H1 (cell line): ENCODE data around the gene ZNF773. TPM values are rescaled to one million over a fixed set of nuclear protein-coding genes. Genes with fewer than 3 reads are reported as not detected.
"Not testable (repeated sequence)": the region's sequence is repeated elsewhere in the genome, so short reads cannot be mapped to it uniquely, and the experiment has no call there.

Experiments used
- CTCF ChIA-PET: fragments of 300-600 bp; sonication (Branson Sonifier 250); formaldehyde crosslinking; loops from one replicate; lab custom pipeline; 2021; ENCODE audit not compliant: partially characterized antibody; lab: Charles Lee
- POLR2A ChIA-PET: fragments of 300-600 bp; sonication (Branson Sonifier 250); formaldehyde crosslinking; loops from one replicate; lab custom pipeline; 2021; ENCODE audit warnings: inconsistent platforms; ENCODE audit not compliant: partially characterized antibody; lab: Charles Lee
- DNase-seq, 2 experiments: peaks; one replicate each; pipeline versions ENCODE4 v3.0.0 to v3.0.0-alpha.2; 2010 to 2022; ENCODE audit warnings: low spot score in 2 of 2, low read depth in 1 of 2, mixed read lengths in 1 of 2
- FAIRE-seq: peaks from 2 replicates; lab custom pipeline; 2011; peaks lifted over from hg19 to GRCh38; lab: Jason Lieb, UNC
- H2AFZ ChIP-seq: 2 replicates; pipeline ENCODE4 v1.8.1; 2012; ENCODE audit warnings: low read length, inconsistent platforms
- H2AK5ac ChIP-seq: 2 replicates; pipeline ENCODE4 v1.6.1; 2013; ENCODE audit warnings: low read depth, low read length
- H2BK120ac ChIP-seq: replicated peaks from 2 replicates; pipeline ENCODE3; 2013; ENCODE audit warnings: low read depth, low read length, inconsistent platforms
- H2BK12ac ChIP-seq: 2 replicates; pipeline ENCODE4 v1.6.1; 2013; ENCODE audit warnings: low read depth, low read length
- H2BK15ac ChIP-seq: 2 replicates; pipeline ENCODE4 v1.6.1; 2013; ENCODE audit warnings: low read length
- H2BK20ac ChIP-seq: 2 replicates; pipeline ENCODE4 v1.6.1; 2013; ENCODE audit warnings: low read length
- H2BK5ac ChIP-seq: 2 replicates; pipeline ENCODE4 v1.6.1; 2013; ENCODE audit warnings: low read depth, low read length
- H3K14ac ChIP-seq: 2 replicates; pipeline ENCODE4 v1.6.1; 2013; ENCODE audit warnings: inconsistent platforms; ENCODE audit not compliant: insufficient read length
- H3K18ac ChIP-seq: 2 replicates; pipeline ENCODE4 v1.6.1; 2013; ENCODE audit warnings: low read length; ENCODE audit errors: extremely low read depth
- H3K23ac ChIP-seq: 2 replicates; pipeline ENCODE4 v1.6.1; 2013; ENCODE audit warnings: inconsistent platforms; ENCODE audit not compliant: insufficient read length
- H3K23me2 ChIP-seq: 2 replicates; pipeline ENCODE4 v1.6.1; 2013; ENCODE audit warnings: low read depth, low read length
- H3K27ac ChIP-seq: 2 replicates; pipeline ENCODE4 v1.6.1; 2011; ENCODE audit warnings: low read depth, low read length, inconsistent platforms
- H3K27me3 ChIP-seq, 4 experiments: replicated peaks in 1 of 4; 1 replicate in 1 of 4; 2 replicates in 3 of 4; pipeline versions ENCODE4 v1.6.1 to v1.8.1; 2011 to 2013; ENCODE audit warnings: low read length in 3 of 4, mild to moderate bottlenecking in 3 of 4, inconsistent platforms in 2 of 4, mixed read lengths in 2 of 4, moderate library complexity in 1 of 4; ENCODE audit not compliant: control insufficient read depth in 3 of 4, insufficient read depth in 3 of 4; ENCODE audit errors: extremely low read depth in 1 of 4
- H3K36me3 ChIP-seq, 4 experiments: 2 replicates each; pipeline versions ENCODE4 v1.6.1 to v1.8.1; 2011 to 2013; ENCODE audit warnings: mild to moderate bottlenecking in 4 of 4, low read length in 3 of 4, moderate library complexity in 2 of 4, control low read depth in 1 of 4, inconsistent platforms in 1 of 4; ENCODE audit not compliant: insufficient read depth in 4 of 4, control insufficient read depth in 2 of 4
- H3K4ac ChIP-seq: replicated peaks from 2 replicates; pipeline ENCODE3; 2013; ENCODE audit warnings: low read length, low read depth, mixed read lengths, inconsistent platforms; ENCODE audit not compliant: insufficient read length
- H3K4me1 ChIP-seq, 4 experiments: replicated peaks in 1 of 4; 1 replicate in 1 of 4; 2 replicates in 3 of 4; pipeline versions ENCODE4 v1.6.1 to v1.8.1; 2011 to 2013; ENCODE audit warnings: low read length in 3 of 4, inconsistent platforms in 2 of 4, mixed read lengths in 1 of 4; ENCODE audit not compliant: insufficient read depth in 4 of 4, control insufficient read depth in 3 of 4
- H3K4me2 ChIP-seq, 2 experiments: 2 replicates each; pipeline versions ENCODE4 v1.6.1 to v1.8.1; 2011 to 2013; ENCODE audit warnings: low read depth in 2 of 2, low read length in 2 of 2, control low read depth in 1 of 2, inconsistent platforms in 1 of 2, mild to moderate bottlenecking in 1 of 2; ENCODE audit not compliant: insufficient read depth in 1 of 2
- H3K4me3 ChIP-seq, 4 experiments: fragments of 200-600, 300-600 bp in 1 of 4; sonication (generic), shearing (Covaris generic), sonication (Bioruptor Twin) in 1 of 4; 2 replicates each; pipeline versions ENCODE4 v1.5.1 to v1.8.1; 2011 to 2016; ENCODE audit warnings: low read length in 4 of 4, low read depth in 3 of 4, control low read depth in 2 of 4, inconsistent platforms in 2 of 4, mild to moderate bottlenecking in 2 of 4, mixed read lengths in 1 of 4, moderate library complexity in 1 of 4; ENCODE audit not compliant: insufficient read depth in 2 of 4; ENCODE audit errors: extremely low read depth in 1 of 4
- H3K56ac ChIP-seq: replicated peaks from 2 replicates; pipeline ENCODE3; 2013; ENCODE audit warnings: low read depth, mild to moderate bottlenecking, mixed read lengths, low read length, inconsistent platforms; ENCODE audit not compliant: insufficient read length
- H3K79me1 ChIP-seq: 2 replicates; pipeline ENCODE4 v1.6.1; 2013; ENCODE audit warnings: low read depth, low read length, control low read depth
- H3K79me2 ChIP-seq, 2 experiments: 2 replicates each; pipeline versions ENCODE4 v1.6.1 to v1.8.1; 2012 to 2013; ENCODE audit warnings: low read length in 2 of 2, mild to moderate bottlenecking in 2 of 2, inconsistent platforms in 1 of 2; ENCODE audit not compliant: insufficient read depth in 2 of 2, control insufficient read depth in 1 of 2
- H3K9ac ChIP-seq, 4 experiments: replicated peaks in 1 of 4; 1 replicate in 1 of 4; 2 replicates in 3 of 4; pipeline versions ENCODE4 v1.6.1 to v1.8.1; 2011 to 2013; ENCODE audit warnings: low read depth in 3 of 4, low read length in 3 of 4, control low read depth in 2 of 4, mild to moderate bottlenecking in 2 of 4, moderate library complexity in 2 of 4, inconsistent platforms in 1 of 4; ENCODE audit errors: extremely low read depth in 1 of 4
- H3K9me3 ChIP-seq, 2 experiments: 2 replicates each; pipeline versions ENCODE4 v1.6.1 to v1.8.1; 2012 to 2013; ENCODE audit warnings: mild to moderate bottlenecking in 2 of 2, moderate library complexity in 2 of 2, control low read depth in 1 of 2, inconsistent platforms in 1 of 2, low read depth in 1 of 2, low read length in 1 of 2, mixed read lengths in 1 of 2; ENCODE audit not compliant: insufficient read depth in 2 of 2
- H4K20me1 ChIP-seq, 2 experiments: replicated peaks in 1 of 2; 2 replicates each; pipeline versions ENCODE3 to v1.8.1; 2011 to 2013; ENCODE audit warnings: inconsistent platforms in 2 of 2, low read length in 2 of 2, mild to moderate bottlenecking in 1 of 2; ENCODE audit not compliant: insufficient read depth in 2 of 2, control insufficient read depth in 1 of 2
- H4K5ac ChIP-seq: 2 replicates; pipeline ENCODE4 v1.6.1; 2013; ENCODE audit warnings: low read length, low read depth, mixed read lengths, inconsistent platforms; ENCODE audit not compliant: insufficient read length
- H4K8ac ChIP-seq: 2 replicates; pipeline ENCODE4 v1.8.0; 2013; ENCODE audit warnings: mild to moderate bottlenecking, moderate library complexity, low read length, inconsistent platforms; ENCODE audit not compliant: insufficient read depth; ENCODE audit errors: extremely low read depth
- H4K91ac ChIP-seq: replicated peaks from 2 replicates; pipeline ENCODE3; 2013; ENCODE audit warnings: low read length, mixed read lengths, inconsistent platforms; ENCODE audit not compliant: insufficient read length
- CHD2 ChIP-seq: IDR thresholded peaks from 2 replicates; pipeline ENCODE4 v1.6.1; 2012; ENCODE audit warnings: low read length, improper control_type of control experiment
- CREB1 ChIP-seq: IDR thresholded peaks from 2 replicates; pipeline ENCODE4 v1.6.1; 2012; ENCODE audit warnings: inconsistent platforms
- GABPA ChIP-seq: IDR thresholded peaks from 2 replicates; pipeline ENCODE4 v1.6.1; 2011; ENCODE audit warnings: mild to moderate bottlenecking, low read length, moderate library complexity, borderline replicate concordance; ENCODE audit not compliant: insufficient read depth
- KDM4A ChIP-seq: IDR thresholded peaks from one replicate; pipeline ENCODE4 v1.7.1; 2012; ENCODE audit warnings: low read depth, mild to moderate bottlenecking, moderate library complexity, low read length, inconsistent platforms; ENCODE audit not compliant: severe bottlenecking
- PHF8 ChIP-seq: fragments of 200-600 bp; sonication (generic); conservative IDR thresholded peaks from 2 replicates; pipeline ENCODE4 v1.7.1; 2012; ENCODE audit warnings: low read depth, mild to moderate bottlenecking, inconsistent platforms, low read length, moderate library complexity
- POLR2A ChIP-seq, 2 experiments: IDR thresholded peaks; 1 replicate in 1 of 2; 2 replicates in 1 of 2; pipeline ENCODE4 v1.6.1; 2011; ENCODE audit warnings: low read depth in 2 of 2, low read length in 2 of 2, mild to moderate bottlenecking in 2 of 2; ENCODE audit errors: control extremely low read depth in 1 of 2
- POLR2AphosphoS5 ChIP-seq: IDR thresholded peaks from 2 replicates; pipeline ENCODE4 v1.6.1; 2011; ENCODE audit warnings: low read depth, low read length
- SIX5 ChIP-seq: IDR thresholded peaks from 2 replicates; pipeline ENCODE4 v1.6.1; 2011; ENCODE audit warnings: mild to moderate bottlenecking, low read depth, low read length
- SP1 ChIP-seq: IDR thresholded peaks from 2 replicates; pipeline ENCODE4 v1.6.1; 2011; ENCODE audit warnings: low read depth, low read length
- SP2 ChIP-seq: IDR thresholded peaks from 2 replicates; pipeline ENCODE4 v1.6.1; 2012; ENCODE audit warnings: mild to moderate bottlenecking, low read length, inconsistent platforms
- TAF1 ChIP-seq: IDR thresholded peaks from 2 replicates; pipeline ENCODE4 v1.6.1; 2011; ENCODE audit warnings: mild to moderate bottlenecking, low read depth, low read length
- TBP ChIP-seq: IDR thresholded peaks from 2 replicates; pipeline ENCODE4 v1.6.1; 2011; ENCODE audit warnings: low read depth, low read length, improper control_type of control experiment
- WGBS, 2 experiments: shearing (Covaris generic) in 1 of 2; methylation state at CpG; one replicate each; pipeline versions ENCODE4 v1.1.6 to v1.1.7; 2013 to 2015; ENCODE audit warnings: low lambda C conversion rate in 2 of 2, mixed read lengths in 2 of 2, inconsistent platforms in 1 of 2, low coverage in 1 of 2, missing lambda C conversion rate in 1 of 2; ENCODE audit not compliant: insufficient replicate concordance in 2 of 2, insufficient coverage in 1 of 2, insufficient read length in 1 of 2; ENCODE audit errors: extremely low coverage in 1 of 2, missing lambda C conversion rate in 1 of 2; 5-methylcytosine and 5-hydroxymethylcytosine counted together
- long read RNA-seq, 2 experiments: library from RNA in 1 of 2; library from capped mRNA in 1 of 2; stranded (forward); transcript quantifications; one replicate each; pipeline ENCODE4 v2.0.0, GENCODE V29; 2021; ENCODE audit warnings: inconsistent platforms in 1 of 2
- polyA minus RNA-seq, 3 experiments: library from RNA; depleted of rRNA, polyadenylated mRNA; stranded (reverse); fragments of >200 nt; gene quantifications; 1 replicate in 2 of 3; 2 replicates in 1 of 3; pipeline ENCODE4 v1.2.3, GENCODE V29; 2011
- polyA plus RNA-seq, 7 experiments: library from polyadenylated mRNA; depleted of rRNA in 3 of 7; stranded (reverse) in 5 of 7; unstranded in 2 of 7; fragments of >200 nt in 5 of 7; fragments of 200-250 nt in 2 of 7; gene quantifications; 1 replicate in 5 of 7; 2 replicates in 1 of 7; 4 replicates in 1 of 7; pipeline versions ENCODE4 v1.2.1 to v1.2.3, GENCODE V29; 2011 to 2013; ENCODE audit warnings: missing spikeins in 2 of 7, mixed read lengths in 2 of 7
- total RNA-seq: library from RNA; stranded (reverse); fragmentation: NEBNext Ultra II Directional; extraction: Animal tissue kit (Norgen Biotek cat#: 25700); gene quantifications from 2 replicates; pipeline ENCODE4 v1.2.1, GENCODE V29; 2021

The ZNF773 gene
- total RNA-seq (8.3 and 9.0 TPM in 2 replicates), polyA plus RNA-seq (2011; rRNA removed) (4.2 and 5.6 TPM in 2 replicates), polyA minus RNA-seq (2011; rRNA and poly(A)+ RNA removed) (11.7 and 12.2 TPM in 2 replicates)
- polyA plus RNA-seq (2011; cell fraction: cytosol; rRNA removed) = 5.9 TPM
- 6.3 TPM for polyA plus RNA-seq (2011; cell fraction: nucleus; rRNA removed)
- 4.3 to 7.0 TPM (median 5.3 TPM) in 4 replicates for polyA plus RNA-seq (2012, experiment 1 of 2)
- polyA plus RNA-seq (2012, experiment 2 of 2) = 1.4 TPM
- 4.5 TPM for polyA plus RNA-seq (2013, experiment 1 of 2)
- 4.8 TPM for polyA plus RNA-seq (2013, experiment 2 of 2)
- 3.0 TPM for polyA minus RNA-seq (2011; cell fraction: cytosol; rRNA and poly(A)+ RNA removed)
- 13.8 TPM for polyA minus RNA-seq (2011; cell fraction: nucleus; rRNA and poly(A)+ RNA removed)
- long read RNA-seq, experiment 1, partial matches to known transcripts = 0 of 1 reads
- long read RNA-seq, experiment 1, other reads (novel, unspliced or antisense) = 0 of 1 reads
- long read RNA-seq, experiment 2, partial matches to known transcripts = 0 of 3 reads
- long read RNA-seq, experiment 2, other reads (novel, unspliced or antisense) = 0 of 3 reads

DNA sequence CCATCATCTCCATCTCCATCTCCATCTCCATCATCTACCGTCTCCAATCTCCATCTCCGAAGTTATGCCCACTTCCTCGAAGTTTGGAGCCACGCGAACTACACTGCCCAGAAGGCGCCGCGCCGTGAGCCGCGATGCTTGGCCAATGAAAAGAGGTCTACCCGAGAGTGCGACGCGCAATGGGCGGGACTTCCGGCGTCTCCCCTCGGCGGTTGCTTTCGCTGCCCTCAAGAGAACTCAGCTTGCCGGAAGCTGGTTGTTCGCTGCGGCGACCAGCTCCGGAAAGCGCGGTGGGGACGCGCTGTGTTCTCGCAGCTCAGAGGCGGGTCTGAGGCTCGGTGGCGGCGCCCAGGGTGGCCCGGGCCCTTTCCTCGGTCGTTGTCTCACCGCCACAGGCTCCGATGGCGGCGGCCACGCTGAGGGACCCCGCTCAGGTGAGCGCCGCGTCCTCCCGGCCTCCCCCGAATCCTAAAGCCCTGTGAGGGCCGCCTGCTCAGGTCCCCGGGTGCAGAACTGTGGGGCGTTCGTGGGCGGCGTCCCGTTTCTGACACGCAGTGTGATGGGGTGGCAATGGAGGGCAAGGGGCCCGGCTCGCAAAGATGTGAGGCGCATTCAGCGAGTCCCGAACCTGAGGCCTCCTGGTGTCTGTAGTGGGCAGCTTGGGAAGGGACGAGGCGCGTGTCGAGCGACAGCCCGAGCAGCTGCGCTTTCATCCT, at the start of gene ZNF773:
Gene ZNF773, plus strand, starts transcription at position 259 of the 716 bp plus-strand sequence. Its CDS starts 143 bp downstream, at position 402.
- H2BK12ac ChIP-seq, H3K9me3 ChIP-seq, H2BK5ac ChIP-seq, H3K79me1 ChIP-seq, H3K27ac ChIP-seq, H3K14ac ChIP-seq, H3K27me3 ChIP-seq, H3K23ac ChIP-seq, CTCF ChIA-PET, H4K5ac ChIP-seq, H3K56ac ChIP-seq, H2AK5ac ChIP-seq, H2BK15ac ChIP-seq, H3K4ac ChIP-seq, H4K20me1 ChIP-seq, H4K91ac ChIP-seq, H2BK20ac ChIP-seq, H3K18ac ChIP-seq, H3K36me3 ChIP-seq, H3K4me1 ChIP-seq, H3K23me2 ChIP-seq, H2BK120ac ChIP-seq: not testable (repeated sequence)
- WGBS, 2 experiments = 4 to 100% methylated on average over 2 to 41 of the region's 69 CpGs
- H3K9ac ChIP-seq = peak within 1 kb of the TSS; percentile 60 to 74 (median 66); a peak in 6 of 7 replicates
- FAIRE-seq = peak; percentile 62
- 0 out of 2 replicates have a peak within 1 kb of the TSS, but pooled peaks have one; percentile 77 for H2AFZ ChIP-seq
- POLR2A ChIA-PET = interaction anchor here (0.8 to 1.0 kb wide), 2 partner anchors 12 to 59 kb away, joined by 3 read pairs; partner anchors contain the start of gene ZNF419
- H3K4me3 ChIP-seq = peak within 1 kb of the TSS; percentile 55 to 85 (median 69)
- H3K79me2 ChIP-seq = peaks cover 3 to 23% of the 10 kb centered on the region in 2 experiments; a peak in 3 of 4 replicates
- DNase-seq = peak; percentile 79 to 95
- H4K8ac ChIP-seq = peak within 1 kb of the TSS; percentile 75; the same call in 1 of the 2 replicates
- H3K4me2 ChIP-seq = peak within 1 kb of the TSS; percentile 60 to 70
- TF ChIP-seq GABPA = peak; percentile 97
- peak; percentile 84 for TF ChIP-seq SIX5
- TF ChIP-seq TAF1 = peak; percentile 84
- TF ChIP-seq KDM4A = peak; percentile 48
- TF ChIP-seq CREB1 = peak; percentile 90
- peak; percentile 76 for TF ChIP-seq CHD2
- peak; percentile 87 for TF ChIP-seq TBP
- TF ChIP-seq POLR2A (IDR thresholded peaks at IDR 0.05; ENCODE audit: control extremely low read depth in 1 of 2, low read depth in 2 of 2, low read length in 2 of 2) = peak; percentile 73 to 84
- TF ChIP-seq SP1 = peak; percentile 86
- peak; percentile 83 for TF ChIP-seq PHF8
- peak; percentile 44; the same call in 1 of the 2 replicates for TF ChIP-seq SP2
- TF ChIP-seq POLR2AphosphoS5 = peak; percentile 82
